Omental fat pad (tissue), 4 donors: ENCODE results near the gene SDF4. TPM values are rescaled to one million over a fixed set of nuclear protein-coding genes. Genes with fewer than 3 reads are reported as not detected.
"Not testable (repeated sequence)": the region's sequence is repeated elsewhere in the genome, so short reads cannot be mapped to it uniquely, and the experiment has no call there.

Experiments
- ATAC-seq: fragments of 150-250 bp; one replicate; pipeline ENCODE4 v1.9.1; 2016; ENCODE audit warnings: mild to moderate bottlenecking, moderate library complexity; ENCODE audit not compliant: low FRiP score
- DNase-seq: peaks from one replicate; pipeline ENCODE4 v3.0.0-alpha.2; 2019; ENCODE audit warnings: low spot score
- total RNA-seq, 4 donors: library from RNA; depleted of rRNA; stranded (reverse); fragments of >200 nt; gene quantifications; one replicate each; pipeline ENCODE4 v1.1.0, GENCODE V29; 2016
- TF ChIP-seq, protein P1 (sequence below), 3 donors: fragments of 450-650 bp; IDR thresholded peaks; one replicate each; pipeline ENCODE4 v1.5.1; 2016 to 2017; ENCODE audit warnings: antibody characterized with exemption in 3 of 3, mild to moderate bottlenecking in 3 of 3, moderate library complexity in 2 of 3

Gene SDF4
- total RNA-seq, 4 donors from 2014 or later: 78.3 to 122 (median 98.8) TPM

DNA sequence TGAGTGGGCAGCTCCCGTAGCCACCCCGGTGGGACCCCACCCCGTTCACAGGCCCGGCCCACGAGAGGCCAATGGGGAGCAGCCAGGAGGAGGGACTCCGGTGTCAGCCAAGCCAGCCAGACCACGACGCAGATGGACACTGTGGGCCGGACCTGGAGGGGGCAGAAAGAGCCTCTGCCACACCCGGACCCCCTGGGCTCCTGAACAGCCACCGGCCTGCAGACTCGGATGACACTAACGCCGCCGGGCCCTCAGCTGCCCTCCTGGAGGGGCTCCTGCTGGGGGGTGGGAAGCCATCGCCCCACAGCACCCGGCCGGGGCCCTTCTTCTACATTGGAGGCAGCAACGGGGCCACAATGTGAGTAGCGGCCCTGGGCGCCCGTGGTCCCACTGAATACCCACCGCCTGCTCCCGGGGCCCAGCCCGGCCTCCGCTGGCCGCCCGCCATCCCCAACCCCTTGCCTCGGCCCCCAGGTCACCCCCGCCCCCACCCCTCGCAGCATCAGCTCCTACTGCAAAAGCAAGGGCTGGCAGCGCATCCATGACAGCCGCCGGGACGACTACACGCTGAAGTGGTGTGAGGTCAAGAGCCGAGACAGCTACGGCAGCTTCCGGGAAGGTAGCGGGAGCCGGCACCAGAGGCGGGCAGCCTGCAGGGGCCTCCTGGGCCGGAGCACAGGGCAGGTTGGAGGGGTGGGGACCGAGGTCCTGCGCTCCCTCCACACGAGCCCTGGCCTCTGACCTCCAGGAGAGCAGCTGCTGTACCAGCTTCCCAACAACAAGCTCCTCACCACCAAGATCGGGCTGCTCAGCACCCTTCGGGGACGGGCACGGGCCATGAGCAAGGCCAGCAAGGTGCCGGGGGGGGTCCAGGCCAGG lies 51.6 kb downstream of the SDF4 start:
- ATAC-seq (no peak), DNase-seq (no peak)
- TF ChIP-seq, protein P1, sequence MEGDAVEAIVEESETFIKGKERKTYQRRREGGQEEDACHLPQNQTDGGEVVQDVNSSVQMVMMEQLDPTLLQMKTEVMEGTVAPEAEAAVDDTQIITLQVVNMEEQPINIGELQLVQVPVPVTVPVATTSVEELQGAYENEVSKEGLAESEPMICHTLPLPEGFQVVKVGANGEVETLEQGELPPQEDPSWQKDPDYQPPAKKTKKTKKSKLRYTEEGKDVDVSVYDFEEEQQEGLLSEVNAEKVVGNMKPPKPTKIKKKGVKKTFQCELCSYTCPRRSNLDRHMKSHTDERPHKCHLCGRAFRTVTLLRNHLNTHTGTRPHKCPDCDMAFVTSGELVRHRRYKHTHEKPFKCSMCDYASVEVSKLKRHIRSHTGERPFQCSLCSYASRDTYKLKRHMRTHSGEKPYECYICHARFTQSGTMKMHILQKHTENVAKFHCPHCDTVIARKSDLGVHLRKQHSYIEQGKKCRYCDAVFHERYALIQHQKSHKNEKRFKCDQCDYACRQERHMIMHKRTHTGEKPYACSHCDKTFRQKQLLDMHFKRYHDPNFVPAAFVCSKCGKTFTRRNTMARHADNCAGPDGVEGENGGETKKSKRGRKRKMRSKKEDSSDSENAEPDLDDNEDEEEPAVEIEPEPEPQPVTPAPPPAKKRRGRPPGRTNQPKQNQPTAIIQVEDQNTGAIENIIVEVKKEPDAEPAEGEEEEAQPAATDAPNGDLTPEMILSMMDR (IDR thresholded peaks at IDR 0.05): no peak

DNA sequence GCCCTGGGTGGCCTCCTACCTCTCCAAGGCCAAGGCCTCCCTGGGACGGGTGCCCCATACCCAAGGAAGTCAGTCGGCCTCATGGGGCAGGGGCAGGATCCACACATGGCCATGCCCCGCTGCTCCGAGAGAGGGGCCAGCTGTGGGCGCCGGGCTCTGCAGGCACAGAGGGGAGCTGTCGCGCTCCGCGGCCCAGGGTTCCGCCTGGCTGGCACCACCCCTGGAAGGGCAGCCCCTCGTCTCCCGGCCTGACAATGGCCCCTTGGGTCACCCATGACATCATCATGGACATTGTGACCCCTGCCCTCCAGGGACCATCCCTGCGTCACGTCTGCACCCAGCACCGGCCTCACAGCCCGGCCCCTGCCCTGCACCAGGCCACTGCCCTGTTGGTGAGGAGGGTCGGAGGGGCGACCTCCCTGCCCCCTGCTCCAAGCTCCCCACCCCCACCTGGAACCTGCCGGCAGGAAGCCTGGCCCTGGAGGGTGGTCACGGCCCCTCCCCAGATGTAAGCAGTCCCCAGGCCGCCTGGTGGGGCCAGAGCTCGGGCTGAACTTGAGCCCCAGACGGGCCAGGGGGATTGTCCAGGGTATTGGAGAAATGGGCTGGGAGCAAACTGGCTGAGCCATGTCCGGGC lies 52.3 kb downstream of the SDF4 start:
- ATAC-seq (no peak), DNase-seq (no peak)
- TF ChIP-seq, protein P1 (IDR thresholded peaks at IDR 0.05): no peak

DNA sequence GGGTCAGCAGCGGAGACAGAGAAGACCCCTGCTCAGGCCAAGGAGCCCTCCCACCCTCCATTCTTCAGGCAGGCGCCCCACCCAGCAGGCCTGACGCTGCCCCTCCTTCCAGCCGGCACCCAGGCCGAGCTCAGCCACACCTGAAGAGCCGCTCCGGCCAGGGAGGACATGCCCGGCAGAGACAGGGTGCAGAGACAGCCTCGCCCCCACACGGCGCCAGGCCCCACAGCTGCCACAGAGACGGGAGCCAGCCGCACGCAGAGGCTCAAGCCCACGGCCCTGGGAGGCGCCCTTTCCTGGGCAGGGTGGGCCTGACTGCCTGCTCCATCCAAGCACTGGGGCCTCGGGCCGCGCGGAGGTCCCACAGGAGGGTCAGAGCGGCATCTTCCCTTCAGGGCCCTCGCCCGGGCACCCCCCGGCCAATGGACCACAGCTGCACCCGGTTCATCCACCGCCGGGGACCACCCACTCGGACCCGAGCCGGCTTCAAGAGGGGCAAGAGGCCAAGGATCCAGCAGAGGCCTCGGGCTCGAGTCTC lies 52.9 kb downstream of the SDF4 start:
- no peak for DNase-seq
- ATAC-seq: no peak
- TF ChIP-seq, protein P1 (IDR thresholded peaks at IDR 0.05): no peak

DNA sequence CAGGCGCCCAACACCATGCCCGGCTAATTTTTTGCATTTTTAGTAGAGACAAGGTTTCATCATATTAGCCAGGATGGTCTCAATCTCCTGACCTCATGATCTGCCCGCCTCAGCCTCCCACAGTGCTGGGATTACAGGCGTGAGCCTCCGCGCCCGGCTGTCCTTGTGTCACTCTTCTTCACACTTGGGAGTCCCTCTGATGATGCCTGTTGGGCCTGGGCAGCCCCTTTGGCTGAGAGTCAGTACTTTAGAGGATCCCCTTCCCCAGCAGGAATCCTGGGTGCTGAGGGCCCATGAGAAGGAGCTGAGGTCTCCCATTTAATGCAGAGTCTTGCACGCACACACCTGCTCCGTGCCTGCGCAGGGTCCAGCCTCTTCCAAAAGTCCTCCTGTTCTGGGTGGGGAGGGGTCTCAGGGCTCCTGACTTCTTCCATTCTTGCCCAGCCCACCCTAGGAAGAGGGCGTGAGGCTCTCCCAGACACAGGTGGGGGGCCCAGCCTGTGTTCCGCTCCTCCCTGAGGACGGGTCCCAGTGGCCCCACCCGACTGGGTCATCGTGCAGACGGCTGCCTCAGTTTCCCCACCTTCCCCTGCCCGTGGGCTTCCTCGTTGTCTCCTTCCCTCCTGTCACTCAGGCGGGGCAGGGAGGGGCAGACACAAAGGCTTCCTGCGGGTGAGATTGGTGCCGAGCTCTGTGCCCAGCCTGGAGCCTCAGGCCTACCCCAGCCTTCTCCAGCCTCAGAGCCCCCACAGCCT lies 54.2 kb downstream of the SDF4 start:
- DNase-seq (no peak), ATAC-seq (no peak)
- TF ChIP-seq, protein P1 (IDR thresholded peaks at IDR 0.05): no peak

DNA sequence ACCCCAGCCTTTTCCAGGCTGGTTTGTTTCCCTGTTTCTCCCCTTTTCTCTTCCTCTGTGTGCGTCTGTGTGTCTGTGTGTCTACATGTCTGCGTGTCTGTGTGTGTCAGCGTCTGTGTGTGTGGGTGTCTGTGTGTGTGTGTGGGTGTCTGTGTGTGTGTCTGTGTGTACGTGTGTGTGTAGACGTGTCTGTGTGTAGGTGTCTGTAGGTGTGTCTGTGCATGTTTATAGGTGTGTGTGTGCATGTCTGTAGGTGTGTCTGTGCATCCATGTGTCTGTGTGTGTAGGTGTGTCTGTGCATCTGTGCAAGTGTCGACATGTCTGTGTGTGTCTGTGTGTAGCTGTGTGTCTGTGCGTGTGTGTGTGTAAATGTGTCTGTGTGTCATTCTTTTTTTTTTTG lies 54.9 kb downstream of the SDF4 start:
- no peak for ATAC-seq
- TF ChIP-seq, protein P1 (IDR thresholded peaks at IDR 0.05): no peak
- DNase-seq: no peak

DNA sequence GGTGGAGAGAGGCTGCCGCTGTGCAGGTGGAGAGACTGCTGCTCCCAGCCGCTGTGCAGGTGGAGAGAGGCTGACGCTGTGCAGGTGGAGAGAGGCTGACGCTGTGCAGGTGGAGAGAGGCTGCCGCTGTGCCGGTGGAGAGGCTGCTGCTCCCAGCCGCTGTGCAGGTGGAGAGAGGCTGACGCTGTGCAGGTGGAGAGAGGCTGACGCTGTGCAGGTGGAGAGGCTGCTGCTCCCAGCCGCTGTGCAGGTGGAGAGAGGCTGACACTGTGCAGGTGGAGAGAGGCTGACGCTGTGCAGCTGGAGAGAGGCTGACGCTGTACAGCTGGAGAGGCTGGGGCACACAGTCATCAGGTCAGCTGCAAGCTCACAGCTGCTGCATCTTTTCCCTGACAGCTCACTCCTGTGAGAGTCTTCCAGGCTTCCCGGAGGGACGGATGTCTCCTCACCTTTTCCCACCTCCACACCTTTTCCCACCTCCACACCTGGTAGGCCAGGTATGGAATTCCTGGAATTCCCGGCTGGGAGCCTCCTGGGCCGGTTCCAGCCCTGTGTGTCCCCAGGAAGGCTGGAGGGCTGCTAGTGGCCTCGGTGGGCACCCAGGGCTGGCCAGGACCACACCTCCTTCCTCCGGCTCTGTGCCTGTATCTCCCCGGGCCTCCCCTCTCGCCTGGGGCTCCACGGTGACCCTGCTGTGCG lies 55.6 kb downstream of the SDF4 start:
- not testable (repeated sequence) for ATAC-seq, DNase-seq
